HCT116 (cell line): ENCODE measurements around the gene IGSF21.

ENCODE experiments used
- CBX3 ChIP-seq: IDR thresholded peaks from 2 replicates; pipeline ENCODE4 v1.6.1; 2012; ENCODE audit warnings: low read depth
- CEBPB ChIP-seq: IDR thresholded peaks from 2 replicates; pipeline ENCODE4 v1.6.1; 2012; ENCODE audit warnings: low read depth
- EZH2phosphoT487 ChIP-seq: fragments of 200-600 bp; IDR thresholded peaks from 2 replicates; pipeline ENCODE4 v1.6.1; 2018; ENCODE audit warnings: antibody characterized with exemption, borderline replicate concordance
- POLR2A ChIP-seq: IDR thresholded peaks from 2 replicates; pipeline ENCODE4 v1.7.0; 2011; ENCODE audit warnings: borderline replicate concordance; ENCODE audit not compliant: insufficient read depth, insufficient read length; ENCODE audit errors: extremely low read depth
- RAD21 ChIP-seq: IDR thresholded peaks from 2 replicates; pipeline ENCODE4 v1.6.1; 2012; ENCODE audit warnings: low read depth, mild to moderate bottlenecking
- SIN3A ChIP-seq: IDR thresholded peaks from 2 replicates; pipeline ENCODE4 v1.6.1; 2012; ENCODE audit warnings: low read depth
- TCF7L2 ChIP-seq: IDR thresholded peaks from 2 replicates; pipeline ENCODE4 v1.7.0; 2011; ENCODE audit warnings: borderline replicate concordance, inconsistent platforms; ENCODE audit not compliant: insufficient read depth, insufficient read length; ENCODE audit errors: extremely low read depth
- TF ChIP-seq, protein P1 (sequence below), 3 experiments: fragments of 200-600 bp in 1 of 3; sonication (generic) in 1 of 3; IDR thresholded peaks in 2 of 3; conservative IDR thresholded peaks in 1 of 3; 2 replicates each; pipeline ENCODE4 v1.5.1; 2012 to 2017; ENCODE audit warnings: low read depth in 2 of 3, low read length in 2 of 3, antibody characterized with exemption in 1 of 3, borderline replicate concordance in 1 of 3, control low read depth in 1 of 3, mild to moderate bottlenecking in 1 of 3, mixed read lengths in 1 of 3, mixed run types in 1 of 3, moderate library complexity in 1 of 3; ENCODE audit not compliant: insufficient read depth in 1 of 3
- TF ChIP-seq, protein P2 (sequence below): IDR thresholded peaks from 2 replicates; pipeline ENCODE4 v1.6.1; 2012
- TF ChIP-seq, protein P3 (sequence below): IDR thresholded peaks from 2 replicates; pipeline ENCODE4 v1.6.1; 2011; ENCODE audit warnings: mild to moderate bottlenecking, low read length, moderate library complexity; ENCODE audit not compliant: insufficient replicate concordance; ENCODE audit errors: extremely low read depth
- TF ChIP-seq, protein P4 (sequence below): IDR thresholded peaks from 2 replicates; pipeline ENCODE4 v1.6.1; 2012; ENCODE audit warnings: low read depth

DNA sequence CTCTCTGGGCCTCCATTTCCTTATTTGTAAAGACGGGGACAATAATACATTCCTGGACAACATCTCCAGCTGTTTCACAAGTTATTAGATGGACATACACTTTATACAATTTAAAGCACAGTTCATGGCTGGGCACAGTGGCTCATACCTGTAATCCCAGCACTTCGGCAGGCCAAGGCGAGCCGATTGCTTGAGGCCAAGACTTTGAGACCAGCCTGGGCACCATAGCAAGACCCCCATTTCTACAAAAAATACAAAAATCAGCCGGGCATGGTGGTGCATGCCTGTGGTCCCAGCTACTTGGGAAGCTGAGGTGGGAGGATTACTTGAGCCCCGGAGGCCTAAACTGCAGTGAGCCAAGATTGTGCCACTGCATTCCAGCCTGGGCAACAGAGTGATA lies 34.1 kb downstream of the IGSF21 start:
- TF ChIP-seq, protein P1, sequence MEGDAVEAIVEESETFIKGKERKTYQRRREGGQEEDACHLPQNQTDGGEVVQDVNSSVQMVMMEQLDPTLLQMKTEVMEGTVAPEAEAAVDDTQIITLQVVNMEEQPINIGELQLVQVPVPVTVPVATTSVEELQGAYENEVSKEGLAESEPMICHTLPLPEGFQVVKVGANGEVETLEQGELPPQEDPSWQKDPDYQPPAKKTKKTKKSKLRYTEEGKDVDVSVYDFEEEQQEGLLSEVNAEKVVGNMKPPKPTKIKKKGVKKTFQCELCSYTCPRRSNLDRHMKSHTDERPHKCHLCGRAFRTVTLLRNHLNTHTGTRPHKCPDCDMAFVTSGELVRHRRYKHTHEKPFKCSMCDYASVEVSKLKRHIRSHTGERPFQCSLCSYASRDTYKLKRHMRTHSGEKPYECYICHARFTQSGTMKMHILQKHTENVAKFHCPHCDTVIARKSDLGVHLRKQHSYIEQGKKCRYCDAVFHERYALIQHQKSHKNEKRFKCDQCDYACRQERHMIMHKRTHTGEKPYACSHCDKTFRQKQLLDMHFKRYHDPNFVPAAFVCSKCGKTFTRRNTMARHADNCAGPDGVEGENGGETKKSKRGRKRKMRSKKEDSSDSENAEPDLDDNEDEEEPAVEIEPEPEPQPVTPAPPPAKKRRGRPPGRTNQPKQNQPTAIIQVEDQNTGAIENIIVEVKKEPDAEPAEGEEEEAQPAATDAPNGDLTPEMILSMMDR (IDR thresholded peaks at IDR 0.05 in 2 of 3, conservative IDR thresholded peaks at IDR 0.05 in 1 of 3; ENCODE audit: borderline replicate concordance in 1 of 3, insufficient read depth in 1 of 3, low read depth in 2 of 3, low read length in 2 of 3), result no peak
- TF ChIP-seq POLR2A, result no peak
- TF ChIP-seq EZH2phosphoT487, result no peak
- TF ChIP-seq, protein P2, sequence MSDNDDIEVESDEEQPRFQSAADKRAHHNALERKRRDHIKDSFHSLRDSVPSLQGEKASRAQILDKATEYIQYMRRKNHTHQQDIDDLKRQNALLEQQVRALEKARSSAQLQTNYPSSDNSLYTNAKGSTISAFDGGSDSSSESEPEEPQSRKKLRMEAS, result no peak
- TF ChIP-seq, protein P3, sequence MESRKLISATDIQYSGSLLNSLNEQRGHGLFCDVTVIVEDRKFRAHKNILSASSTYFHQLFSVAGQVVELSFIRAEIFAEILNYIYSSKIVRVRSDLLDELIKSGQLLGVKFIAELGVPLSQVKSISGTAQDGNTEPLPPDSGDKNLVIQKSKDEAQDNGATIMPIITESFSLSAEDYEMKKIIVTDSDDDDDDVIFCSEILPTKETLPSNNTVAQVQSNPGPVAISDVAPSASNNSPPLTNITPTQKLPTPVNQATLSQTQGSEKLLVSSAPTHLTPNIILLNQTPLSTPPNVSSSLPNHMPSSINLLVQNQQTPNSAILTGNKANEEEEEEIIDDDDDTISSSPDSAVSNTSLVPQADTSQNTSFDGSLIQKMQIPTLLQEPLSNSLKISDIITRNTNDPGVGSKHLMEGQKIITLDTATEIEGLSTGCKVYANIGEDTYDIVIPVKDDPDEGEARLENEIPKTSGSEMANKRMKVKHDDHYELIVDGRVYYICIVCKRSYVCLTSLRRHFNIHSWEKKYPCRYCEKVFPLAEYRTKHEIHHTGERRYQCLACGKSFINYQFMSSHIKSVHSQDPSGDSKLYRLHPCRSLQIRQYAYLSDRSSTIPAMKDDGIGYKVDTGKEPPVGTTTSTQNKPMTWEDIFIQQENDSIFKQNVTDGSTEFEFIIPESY, result no peak
- no peak for TF ChIP-seq SIN3A
- no peak for TF ChIP-seq CEBPB
- TF ChIP-seq CBX3, result no peak
- no peak for TF ChIP-seq RAD21
- no peak for TF ChIP-seq TCF7L2
- TF ChIP-seq, protein P4, sequence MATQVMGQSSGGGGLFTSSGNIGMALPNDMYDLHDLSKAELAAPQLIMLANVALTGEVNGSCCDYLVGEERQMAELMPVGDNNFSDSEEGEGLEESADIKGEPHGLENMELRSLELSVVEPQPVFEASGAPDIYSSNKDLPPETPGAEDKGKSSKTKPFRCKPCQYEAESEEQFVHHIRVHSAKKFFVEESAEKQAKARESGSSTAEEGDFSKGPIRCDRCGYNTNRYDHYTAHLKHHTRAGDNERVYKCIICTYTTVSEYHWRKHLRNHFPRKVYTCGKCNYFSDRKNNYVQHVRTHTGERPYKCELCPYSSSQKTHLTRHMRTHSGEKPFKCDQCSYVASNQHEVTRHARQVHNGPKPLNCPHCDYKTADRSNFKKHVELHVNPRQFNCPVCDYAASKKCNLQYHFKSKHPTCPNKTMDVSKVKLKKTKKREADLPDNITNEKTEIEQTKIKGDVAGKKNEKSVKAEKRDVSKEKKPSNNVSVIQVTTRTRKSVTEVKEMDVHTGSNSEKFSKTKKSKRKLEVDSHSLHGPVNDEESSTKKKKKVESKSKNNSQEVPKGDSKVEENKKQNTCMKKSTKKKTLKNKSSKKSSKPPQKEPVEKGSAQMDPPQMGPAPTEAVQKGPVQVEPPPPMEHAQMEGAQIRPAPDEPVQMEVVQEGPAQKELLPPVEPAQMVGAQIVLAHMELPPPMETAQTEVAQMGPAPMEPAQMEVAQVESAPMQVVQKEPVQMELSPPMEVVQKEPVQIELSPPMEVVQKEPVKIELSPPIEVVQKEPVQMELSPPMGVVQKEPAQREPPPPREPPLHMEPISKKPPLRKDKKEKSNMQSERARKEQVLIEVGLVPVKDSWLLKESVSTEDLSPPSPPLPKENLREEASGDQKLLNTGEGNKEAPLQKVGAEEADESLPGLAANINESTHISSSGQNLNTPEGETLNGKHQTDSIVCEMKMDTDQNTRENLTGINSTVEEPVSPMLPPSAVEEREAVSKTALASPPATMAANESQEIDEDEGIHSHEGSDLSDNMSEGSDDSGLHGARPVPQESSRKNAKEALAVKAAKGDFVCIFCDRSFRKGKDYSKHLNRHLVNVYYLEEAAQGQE, result no peak
